ENCODE data around the gene SLC2A3.

The SLC2A3 gene

DNA sequence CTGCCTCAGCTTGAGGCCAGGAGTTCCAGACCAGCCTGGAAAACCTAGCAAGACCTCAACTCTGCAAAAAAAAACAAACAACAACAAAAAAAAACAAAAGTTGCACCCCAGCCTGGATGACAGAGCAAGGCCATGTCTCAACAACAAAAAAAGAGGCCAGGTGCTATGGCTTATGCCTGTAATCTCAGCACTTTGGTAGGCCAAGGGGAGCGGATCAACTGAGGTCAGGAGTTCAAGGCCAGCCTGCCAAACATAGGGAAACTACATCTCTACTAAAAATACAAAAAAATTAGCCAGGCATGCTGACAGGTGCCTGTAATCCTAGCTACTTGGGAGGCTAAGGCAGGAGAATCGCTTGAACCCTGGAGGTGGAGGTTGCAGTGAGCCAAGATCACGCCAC lies 56.7 kb downstream of the SLC2A3 start:
- H3K9me3 ChIP-seq (ENCODE audit: insufficient read depth, low read length, severe bottlenecking), result no peaks in the 10 kb centered on the region
- no peak overlapping the region for H3K4me3 ChIP-seq (ENCODE audit: low read depth in 1 of 2, low read length in 2 of 2)
- TF ChIP-seq, protein P1, sequence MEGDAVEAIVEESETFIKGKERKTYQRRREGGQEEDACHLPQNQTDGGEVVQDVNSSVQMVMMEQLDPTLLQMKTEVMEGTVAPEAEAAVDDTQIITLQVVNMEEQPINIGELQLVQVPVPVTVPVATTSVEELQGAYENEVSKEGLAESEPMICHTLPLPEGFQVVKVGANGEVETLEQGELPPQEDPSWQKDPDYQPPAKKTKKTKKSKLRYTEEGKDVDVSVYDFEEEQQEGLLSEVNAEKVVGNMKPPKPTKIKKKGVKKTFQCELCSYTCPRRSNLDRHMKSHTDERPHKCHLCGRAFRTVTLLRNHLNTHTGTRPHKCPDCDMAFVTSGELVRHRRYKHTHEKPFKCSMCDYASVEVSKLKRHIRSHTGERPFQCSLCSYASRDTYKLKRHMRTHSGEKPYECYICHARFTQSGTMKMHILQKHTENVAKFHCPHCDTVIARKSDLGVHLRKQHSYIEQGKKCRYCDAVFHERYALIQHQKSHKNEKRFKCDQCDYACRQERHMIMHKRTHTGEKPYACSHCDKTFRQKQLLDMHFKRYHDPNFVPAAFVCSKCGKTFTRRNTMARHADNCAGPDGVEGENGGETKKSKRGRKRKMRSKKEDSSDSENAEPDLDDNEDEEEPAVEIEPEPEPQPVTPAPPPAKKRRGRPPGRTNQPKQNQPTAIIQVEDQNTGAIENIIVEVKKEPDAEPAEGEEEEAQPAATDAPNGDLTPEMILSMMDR (IDR thresholded peaks at IDR 0.05; ENCODE audit: borderline replicate concordance, extremely low read depth, low read length, poor library complexity, severe bottlenecking), result no peak
- no peak for TF ChIP-seq EZH2 (IDR thresholded peaks at IDR 0.05; ENCODE audit: borderline replicate concordance, low read depth, low read length, severe bottlenecking)
- H3K79me2 ChIP-seq (ENCODE audit: insufficient read depth, low read length), result no peaks in the 10 kb centered on the region
- H3K27ac ChIP-seq (ENCODE audit: low read length), result no peak overlapping the region
- H2AFZ ChIP-seq (ENCODE audit: low read depth, low read length), result no peak overlapping the region
- ATAC-seq (ENCODE audit: insufficient read depth, low read depth) (no peak), DNase-seq (no peak)
- no peaks in the 10 kb centered on the region for H3K36me3 ChIP-seq (ENCODE audit: insufficient read depth, low read length)
- H3K9ac ChIP-seq (ENCODE audit: low read depth, low read length), result no peak overlapping the region
- H3K27me3 ChIP-seq (ENCODE audit: insufficient read depth, low read length, poor library complexity), result no peaks in the 10 kb centered on the region
- no peak overlapping the region for H3K4me2 ChIP-seq (ENCODE audit: insufficient read depth, low read length)
- H4K20me1 ChIP-seq (ENCODE audit: insufficient read depth, low read length), result no peaks in the 10 kb centered on the region
- no peaks in the 10 kb centered on the region for H3K4me1 ChIP-seq (ENCODE audit: insufficient read depth, low read length)

DNA sequence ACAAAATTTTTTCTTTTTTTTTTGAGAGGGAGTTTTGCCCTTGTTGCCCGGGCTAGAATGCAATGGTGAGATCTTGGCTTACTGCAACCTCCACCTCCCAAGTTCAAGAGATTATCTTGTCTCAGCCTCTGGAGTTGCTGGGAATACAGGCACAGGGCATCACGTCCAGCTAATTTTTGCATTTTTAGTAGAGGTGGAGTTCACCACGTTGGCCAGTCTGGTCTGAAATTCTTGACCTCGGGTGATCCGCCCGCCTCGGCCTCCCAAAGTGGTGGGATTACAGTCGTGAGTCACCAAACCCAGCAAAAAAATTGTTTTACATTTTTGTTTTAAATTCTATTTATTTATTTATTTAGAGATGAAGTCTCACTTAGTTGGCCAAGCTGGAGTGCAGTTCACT lies 58.6 kb downstream of the SLC2A3 start:
- H4K20me1 ChIP-seq (ENCODE audit: insufficient read depth, low read length), result no peaks in the 10 kb centered on the region
- H3K36me3 ChIP-seq (ENCODE audit: insufficient read depth, low read length), result no peaks in the 10 kb centered on the region
- TF ChIP-seq, protein P1 (IDR thresholded peaks at IDR 0.05; ENCODE audit: borderline replicate concordance, extremely low read depth, low read length, poor library complexity, severe bottlenecking), result no peak
- no peak for TF ChIP-seq EZH2 (IDR thresholded peaks at IDR 0.05; ENCODE audit: borderline replicate concordance, low read depth, low read length, severe bottlenecking)
- H3K4me2 ChIP-seq (ENCODE audit: insufficient read depth, low read length), result no peak overlapping the region
- H2AFZ ChIP-seq (ENCODE audit: low read depth, low read length), result no peak overlapping the region
- H3K4me3 ChIP-seq (ENCODE audit: low read depth in 1 of 2, low read length in 2 of 2), result no peak overlapping the region
- H3K27ac ChIP-seq (ENCODE audit: low read length), result no peak overlapping the region
- no peaks in the 10 kb centered on the region for H3K27me3 ChIP-seq (ENCODE audit: insufficient read depth, low read length, poor library complexity)
- H3K4me1 ChIP-seq (ENCODE audit: insufficient read depth, low read length), result no peaks in the 10 kb centered on the region
- no peaks in the 10 kb centered on the region for H3K79me2 ChIP-seq (ENCODE audit: insufficient read depth, low read length)
- H3K9me3 ChIP-seq (ENCODE audit: insufficient read depth, low read length, severe bottlenecking), result no peaks in the 10 kb centered on the region
- ATAC-seq (ENCODE audit: insufficient read depth, low read depth) (no peak), DNase-seq (no peak)
- no peak overlapping the region for H3K9ac ChIP-seq (ENCODE audit: low read depth, low read length)

DNA sequence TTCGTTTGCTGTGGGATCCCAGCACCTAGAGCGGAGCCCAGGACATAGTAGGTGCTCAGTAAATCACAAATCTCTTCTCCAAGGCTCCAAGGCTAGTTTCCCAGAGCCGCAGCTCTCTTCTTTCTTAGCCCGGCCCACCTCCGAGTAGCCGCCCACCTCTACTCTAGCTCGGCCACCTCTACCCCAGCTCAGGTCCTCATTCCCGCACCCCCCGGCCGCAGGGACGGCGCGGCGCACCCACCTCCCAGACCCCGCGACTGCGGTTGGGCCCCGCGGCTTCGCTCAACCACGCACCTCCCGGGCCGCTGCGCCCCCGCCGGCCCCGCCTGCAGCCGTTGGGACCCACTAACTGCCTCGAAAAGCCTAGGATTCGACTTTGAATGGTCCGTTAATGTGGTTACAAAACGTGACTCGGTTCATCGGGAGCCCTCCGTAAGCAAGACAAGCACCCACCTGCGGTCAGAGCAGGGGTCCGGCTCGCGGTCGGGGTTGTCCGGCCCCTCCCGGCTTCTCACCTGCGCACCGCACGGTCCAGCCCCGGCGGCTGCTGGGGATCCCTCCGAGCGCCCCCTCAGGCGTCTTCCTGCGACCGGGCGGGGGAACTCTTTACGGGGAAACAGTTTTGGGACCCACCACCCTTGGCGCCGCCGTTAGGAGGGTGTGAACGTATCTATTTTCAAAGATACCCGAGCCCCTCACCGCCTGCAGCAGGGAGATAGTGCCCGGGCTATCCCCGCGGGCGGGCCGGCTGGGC lies 63.2 kb downstream of the SLC2A3 start, which contains the start of gene SLC2A14:
Gene SLC2A14 (minus strand): TSS at position 350 of the 754 bp plus-strand sequence. CDS start 3,035 bp downstream, outside the sequence.
- H4K20me1 ChIP-seq (ENCODE audit: insufficient read depth, low read length), result no peaks in the 10 kb centered on the region
- no peak for DNase-seq

More for the DNA sequence above, 63.2 kb downstream of the SLC2A3 start, which contains the start of gene SLC2A14:
- Histone ChIP-seq H3K4me1 (ENCODE audit: insufficient read depth, low read length) (no peaks in the 10 kb centered on the region), H3K4me2 (ENCODE audit: insufficient read depth, low read length) (no peak within 1 kb of the TSS), H3K9me3 (ENCODE audit: insufficient read depth, low read length, severe bottlenecking) (no peaks in the 10 kb centered on the region), H3K27ac (ENCODE audit: low read length) (no peak within 1 kb of the TSS), H3K79me2 (ENCODE audit: insufficient read depth, low read length) (no peaks in the 10 kb centered on the region), H3K4me3 (ENCODE audit: low read depth in 1 of 2, low read length in 2 of 2) (no peak within 1 kb of the TSS), H3K36me3 (ENCODE audit: insufficient read depth, low read length) (no peaks in the 10 kb centered on the region), H3K27me3 (ENCODE audit: insufficient read depth, low read length, poor library complexity) (no peaks in the 10 kb centered on the region), H3K9ac (ENCODE audit: low read depth, low read length) (no peak within 1 kb of the TSS), H2AFZ (ENCODE audit: low read depth, low read length) (no peak within 1 kb of the TSS; the same call in 1 of the 2 replicates)
- ATAC-seq (ENCODE audit: insufficient read depth, low read depth), result no peak
- no peak for TF ChIP-seq EZH2 (IDR thresholded peaks at IDR 0.05; ENCODE audit: borderline replicate concordance, low read depth, low read length, severe bottlenecking)
- TF ChIP-seq, protein P1 (IDR thresholded peaks at IDR 0.05; ENCODE audit: borderline replicate concordance, extremely low read depth, low read length, poor library complexity, severe bottlenecking), result no peak

Measured in DND-41 (cell line).